HG03196 (cell line): ENCODE results near the gene KCNQ1OT1.

Experiments used
- ATAC-seq: cut with Tn5 transposase; IDR thresholded peaks from one replicate; pipeline ENCODE4 v1.9.1; 2021; ENCODE audit not compliant: unreplicated experiment

The KCNQ1OT1 gene

GRCh38 chr11:2737866-2738265 is 38.1 kb upstream of the KCNQ1OT1 start:
- no peak for ATAC-seq

- ATAC-seq = no peak
Observed at GRCh38 chr11:2737226-2737590, 37.4 kb upstream of the KCNQ1OT1 start.

DNA sequence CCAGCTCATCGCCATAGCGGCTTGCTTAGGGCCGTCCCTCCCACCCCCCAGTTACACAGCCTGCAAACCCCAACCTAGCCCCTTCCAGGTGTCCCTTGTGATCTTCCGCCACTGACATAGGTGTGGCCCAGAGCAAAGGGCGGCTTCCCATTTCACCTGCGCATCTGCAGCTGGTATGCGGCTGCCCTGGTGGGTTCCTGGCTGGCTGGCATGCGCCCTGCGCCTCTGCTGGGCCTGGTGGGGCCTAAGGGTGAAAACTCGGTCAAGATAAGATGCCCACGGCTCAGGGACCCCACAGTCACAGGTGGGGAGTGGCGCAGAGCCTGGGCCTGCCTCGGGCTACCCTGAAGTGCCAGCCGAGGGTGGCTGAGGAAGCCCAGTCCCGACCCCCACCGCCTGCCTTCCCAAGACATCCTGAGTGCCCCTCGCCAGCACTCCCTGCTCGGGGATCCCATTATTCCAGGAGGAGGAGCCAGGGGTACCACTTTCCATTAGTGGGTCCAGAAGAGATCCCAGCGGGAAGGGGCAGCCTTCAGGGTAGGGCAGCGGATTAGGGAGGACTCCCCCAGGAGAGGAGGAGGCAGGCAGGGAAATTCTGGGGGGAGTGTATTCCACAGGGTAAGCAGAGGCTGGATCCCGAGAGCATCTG is 36.9 kb upstream of the KCNQ1OT1 start:
- ATAC-seq = no peak

GRCh38 chr11:2735053-2735589 is 35.3 kb upstream of the KCNQ1OT1 start:
- ATAC-seq = no peak

- ATAC-seq = no peak
Observed at GRCh38 chr11:2734181-2735052, 34.6 kb upstream of the KCNQ1OT1 start.

- no peak for ATAC-seq
Observed at GRCh38 chr11:2732940-2733628, 33.3 kb upstream of the KCNQ1OT1 start.

DNA sequence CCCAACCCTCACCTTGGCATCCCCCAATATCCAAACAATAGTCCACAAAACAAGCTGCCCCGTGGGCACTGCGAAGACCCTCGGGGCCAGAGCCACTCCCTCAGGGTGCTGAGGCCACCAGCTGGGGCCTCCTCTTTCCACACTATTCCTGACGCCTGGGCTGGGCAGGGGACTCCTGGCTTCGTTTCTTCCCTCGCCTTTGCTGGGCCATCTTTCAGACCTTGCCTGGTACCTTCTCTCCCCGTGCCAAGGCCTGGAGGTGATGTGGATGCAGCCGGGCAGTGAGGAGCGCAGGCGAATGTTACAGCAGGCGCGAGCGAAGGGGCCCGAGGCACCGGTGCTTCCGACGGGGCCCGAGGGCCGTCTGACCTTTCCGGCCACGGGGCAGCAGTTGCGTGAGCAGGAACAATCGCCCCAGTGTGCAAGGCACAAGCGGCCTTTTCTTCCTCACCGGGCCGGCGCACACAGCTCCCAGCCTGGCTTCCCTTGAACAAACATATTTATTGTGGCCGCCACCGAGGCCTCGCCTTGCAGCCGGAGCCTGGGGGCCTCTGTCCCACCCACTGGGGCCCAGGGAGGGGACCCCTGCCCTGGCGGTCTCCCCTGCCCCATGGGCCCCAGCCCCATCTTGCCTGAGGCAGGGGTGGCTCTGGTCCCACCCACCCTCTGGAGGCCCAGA is 32.6 kb upstream of the KCNQ1OT1 start:
- ATAC-seq = no peak

- no peak for ATAC-seq
Observed at GRCh38 chr11:2731130-2732125, 31.6 kb upstream of the KCNQ1OT1 start.

DNA sequence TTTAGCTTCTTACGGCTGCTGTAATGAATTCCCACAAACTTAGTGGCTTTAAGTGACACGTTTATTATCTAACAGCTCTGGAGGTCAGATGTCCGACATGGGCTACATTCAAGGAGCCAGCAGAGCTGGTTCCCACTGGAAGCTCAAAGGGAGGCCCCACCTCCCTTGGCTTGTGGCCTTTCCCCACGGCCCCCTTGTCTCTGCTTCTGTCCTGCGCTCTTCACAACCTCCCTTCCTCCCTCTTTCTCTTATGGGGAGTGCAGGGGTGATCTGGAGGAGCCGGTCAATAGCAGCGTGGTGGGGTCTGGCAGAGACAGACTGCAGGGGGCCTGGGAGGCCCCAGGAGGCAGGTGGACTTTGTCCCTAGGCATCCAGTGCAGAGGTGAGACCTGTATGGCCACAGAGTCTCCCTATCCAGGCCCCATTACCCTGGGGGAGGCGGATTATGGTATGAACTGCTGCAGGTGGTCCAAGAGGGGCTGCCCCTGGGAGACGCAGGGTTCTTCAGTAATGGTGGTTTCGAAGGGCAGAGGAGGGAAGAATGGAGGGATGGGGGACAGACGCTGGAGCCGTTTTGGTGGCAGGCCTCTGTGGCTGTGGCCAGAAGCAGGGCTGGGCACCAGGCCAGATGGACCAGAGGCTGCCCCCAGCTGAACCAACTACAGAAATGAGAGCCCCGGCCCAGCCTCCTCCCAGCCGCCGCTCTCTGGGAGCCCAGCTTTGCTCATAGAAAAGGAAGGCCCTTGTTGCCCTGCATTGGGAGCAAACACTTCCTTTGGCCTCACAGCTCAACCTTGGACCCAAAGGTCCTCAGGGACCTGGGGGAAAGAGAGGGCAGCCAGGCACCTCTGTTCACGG is 30.7 kb upstream of the KCNQ1OT1 start:
- no peak for ATAC-seq

GRCh38 chr11:2729841-2730240 is 30.0 kb upstream of the KCNQ1OT1 start:
- no peak for ATAC-seq

DNA sequence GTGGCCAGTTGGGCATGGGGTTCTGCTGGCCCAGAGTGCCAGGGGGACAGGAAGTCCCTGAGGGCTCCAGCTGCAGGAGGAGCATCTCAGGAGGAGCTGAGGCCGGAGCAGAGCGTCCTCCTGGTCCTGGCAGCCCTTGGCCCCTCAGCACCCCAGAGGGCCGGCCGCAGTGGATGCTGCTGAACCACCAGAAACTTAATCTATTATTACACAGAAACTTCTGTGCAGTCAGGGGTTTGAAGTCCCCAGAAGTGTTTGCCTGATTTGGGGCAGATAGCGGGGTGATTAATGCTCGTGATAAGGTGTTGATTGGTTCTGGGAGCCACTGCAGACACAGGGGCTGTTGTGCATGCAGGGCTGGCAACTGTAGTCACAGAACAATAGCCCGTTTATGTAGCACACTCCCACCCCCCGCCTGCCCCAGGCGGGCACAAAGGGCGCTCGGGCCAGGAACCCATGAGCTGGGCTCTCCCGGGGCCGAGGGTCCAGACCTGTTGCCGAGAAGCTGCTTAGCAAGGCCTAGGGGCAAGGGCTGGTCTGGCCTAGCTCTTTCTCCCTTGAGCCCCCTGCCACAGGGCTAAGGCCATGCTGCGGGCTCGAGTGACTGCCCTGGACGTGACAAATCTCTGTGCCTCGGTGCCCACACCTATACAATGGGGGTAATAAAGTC is 29.0 kb upstream of the KCNQ1OT1 start:
- no peak for ATAC-seq

GRCh38 chr11:2728128-2728662 is 28.4 kb upstream of the KCNQ1OT1 start:
- ATAC-seq = no peak

GRCh38 chr11:2726964-2727363 is 27.2 kb upstream of the KCNQ1OT1 start:
- ATAC-seq = no peak

GRCh38 chr11:2725368-2726300 is 25.8 kb upstream of the KCNQ1OT1 start:
- no peak for ATAC-seq

DNA sequence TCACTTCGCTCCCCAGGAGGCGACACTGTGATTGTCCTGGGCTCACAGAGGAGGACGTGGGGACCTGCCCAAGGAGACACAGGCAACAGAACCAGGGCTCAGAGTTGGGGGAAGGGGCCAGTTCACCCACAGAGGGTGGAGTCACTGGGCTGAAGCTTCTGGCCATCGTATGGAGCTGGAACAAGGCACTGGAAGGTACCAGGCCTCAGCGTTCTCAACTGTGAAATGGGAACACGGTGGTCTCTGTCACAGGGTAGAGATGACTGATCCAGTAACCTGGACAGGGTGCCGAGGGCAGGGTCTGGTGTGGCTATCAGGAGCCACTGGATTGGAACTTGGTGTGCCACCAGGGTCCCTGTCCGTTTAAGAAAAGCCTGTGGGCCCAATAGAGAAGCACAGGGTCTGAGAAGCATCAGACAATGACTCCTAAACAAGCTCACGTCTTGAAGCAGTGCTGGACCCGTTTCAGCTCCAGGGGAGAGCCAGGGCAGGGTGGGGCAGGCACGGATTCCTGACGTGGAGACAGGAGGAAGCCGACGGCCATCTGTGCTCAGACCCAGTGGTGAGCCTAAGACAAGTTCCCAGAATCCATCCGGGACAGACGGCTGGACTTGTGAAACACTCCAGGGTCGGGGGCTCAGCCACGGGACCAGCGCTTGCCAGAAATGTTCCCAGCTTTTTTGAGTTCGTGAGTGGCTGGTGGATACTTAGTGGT is 25.0 kb upstream of the KCNQ1OT1 start:
- no peak for ATAC-seq

GRCh38 chr11:2724104-2724503 is 24.3 kb upstream of the KCNQ1OT1 start:
- ATAC-seq = no peak
